Loucy (cell line): ENCODE results near the gene IL36B.

Experiments
- H2AFZ ChIP-seq: fragments of 200-600 bp; sonication (generic); 2 replicates; pipeline ENCODE4 v1.6.0; 2016; ENCODE audit warnings: antibody characterized with exemption, mild to moderate bottlenecking, low read length, moderate library complexity
- H3F3A ChIP-seq: fragments of 200-600 bp; 2 replicates; pipeline ENCODE4 v1.6.0; 2016; ENCODE audit warnings: antibody characterized with exemption, low read depth, mild to moderate bottlenecking
- H3K27me3 ChIP-seq: fragments of 200-600 bp; sonication (generic); 2 replicates; pipeline ENCODE4 v1.6.1; 2014; ENCODE audit warnings: low read length, mild to moderate bottlenecking; ENCODE audit not compliant: insufficient read depth, poor library complexity, severe bottlenecking
- H3K36me3 ChIP-seq: fragments of 200-600 bp; sonication (generic); 2 replicates; pipeline ENCODE4 v1.6.1; 2016; ENCODE audit warnings: low read length; ENCODE audit not compliant: insufficient read depth
- H3K4me1 ChIP-seq: fragments of 200-600 bp; sonication (generic); 2 replicates; pipeline ENCODE4 v1.5.1; 2014; ENCODE audit warnings: low read length, mild to moderate bottlenecking; ENCODE audit not compliant: insufficient read depth, poor library complexity, severe bottlenecking
- H3K4me2 ChIP-seq: fragments of 200-600 bp; sonication (generic); 2 replicates; pipeline ENCODE4 v1.6.0; 2014; ENCODE audit warnings: antibody characterized with exemption, low read length, low read depth, mild to moderate bottlenecking; ENCODE audit not compliant: poor library complexity, severe bottlenecking
- H3K4me3 ChIP-seq: fragments of 200-600 bp; sonication (generic); 2 replicates; pipeline ENCODE4 v1.5.1; 2014; ENCODE audit warnings: low read length, mild to moderate bottlenecking, mixed read lengths; ENCODE audit not compliant: poor library complexity, severe bottlenecking
- H3K79me2 ChIP-seq: fragments of 200-600 bp; sonication (generic); 2 replicates; pipeline ENCODE4 v1.6.1; 2014; ENCODE audit warnings: low read length; ENCODE audit not compliant: insufficient read depth
- H3K9ac ChIP-seq: fragments of 200-600 bp; sonication (generic); 2 replicates; pipeline ENCODE4 v1.6.0; 2014; ENCODE audit warnings: mild to moderate bottlenecking, low read depth, low read length, moderate library complexity; ENCODE audit not compliant: poor library complexity, severe bottlenecking
- H3K9me2 ChIP-seq: fragments of 200-600 bp; sonication (generic); replicated peaks from 2 replicates; pipeline ENCODE4 v1.6.1; 2016; ENCODE audit warnings: low read depth, low read length, mixed read lengths
- H3K9me3 ChIP-seq: fragments of 200-600 bp; sonication (generic); 2 replicates; pipeline ENCODE4 v1.6.1; 2014; ENCODE audit warnings: mild to moderate bottlenecking, antibody characterized with exemption, low read length, low read depth; ENCODE audit not compliant: insufficient read depth
- H4K20me1 ChIP-seq: fragments of 200-600 bp; sonication (generic); 2 replicates; pipeline ENCODE4 v1.6.0; 2014; ENCODE audit warnings: antibody characterized with exemption, low read length, mild to moderate bottlenecking; ENCODE audit not compliant: insufficient read depth, poor library complexity, severe bottlenecking
- EZH2phosphoT487 ChIP-seq: fragments of 200-600 bp; IDR thresholded peaks from 2 replicates; pipeline ENCODE4 v1.6.1; 2018; ENCODE audit warnings: antibody characterized with exemption, mild to moderate bottlenecking, moderate library complexity, borderline replicate concordance
- TF ChIP-seq, protein P1 (sequence below): fragments of 200-600 bp; sonication (generic); conservative IDR thresholded peaks from 2 replicates; pipeline ENCODE4 v1.5.1; 2014; ENCODE audit warnings: mild to moderate bottlenecking, antibody characterized with exemption, low read length

The IL36B gene

DNA sequence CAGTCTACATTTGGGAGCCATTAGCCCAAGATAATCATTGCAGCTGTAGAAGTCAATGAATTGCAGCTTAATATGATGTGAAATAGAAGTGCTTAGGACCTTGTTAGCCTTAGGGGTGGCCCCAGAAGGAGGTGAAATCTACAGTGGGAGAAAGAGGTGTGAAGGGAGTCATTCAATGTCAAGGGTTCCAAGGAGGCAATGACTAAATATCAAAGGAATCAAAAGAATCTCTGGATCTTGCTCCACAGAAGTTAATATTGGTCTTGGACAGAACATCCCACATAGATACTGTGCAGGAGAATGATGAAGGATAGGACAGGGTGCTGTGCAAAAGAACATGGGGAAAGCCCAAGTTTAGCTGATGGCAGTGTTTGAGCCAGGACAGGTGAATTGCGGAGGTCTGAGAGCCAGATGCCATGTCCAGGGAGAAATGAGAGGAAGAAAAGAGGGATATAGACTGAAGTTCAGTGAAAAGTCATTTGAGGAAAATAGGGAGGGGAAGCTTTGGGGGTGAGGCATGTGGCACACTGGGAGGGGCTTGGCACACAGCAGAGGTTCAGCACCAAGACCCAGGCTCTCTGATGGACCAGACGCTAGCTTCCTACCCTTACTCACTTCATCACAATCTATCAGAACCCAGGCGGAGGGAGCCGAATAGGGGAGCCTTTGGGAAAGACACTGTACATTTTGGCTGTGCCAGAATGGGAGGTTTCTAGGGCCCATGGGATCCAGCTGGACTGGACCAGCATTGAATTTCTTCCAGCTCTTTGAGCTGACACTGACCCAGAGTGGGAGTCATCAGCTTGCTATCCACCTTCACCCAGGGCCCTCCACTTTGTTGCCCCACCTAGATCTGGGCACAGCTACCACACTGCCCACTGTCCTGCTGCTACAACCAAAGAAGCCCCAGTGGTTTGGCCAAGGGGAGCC, 17.3 kb upstream of the IL36B start:
- H3K79me2 ChIP-seq: no peaks in the 10 kb centered on the region
- no peak overlapping the region for H3K9ac ChIP-seq

DNA sequence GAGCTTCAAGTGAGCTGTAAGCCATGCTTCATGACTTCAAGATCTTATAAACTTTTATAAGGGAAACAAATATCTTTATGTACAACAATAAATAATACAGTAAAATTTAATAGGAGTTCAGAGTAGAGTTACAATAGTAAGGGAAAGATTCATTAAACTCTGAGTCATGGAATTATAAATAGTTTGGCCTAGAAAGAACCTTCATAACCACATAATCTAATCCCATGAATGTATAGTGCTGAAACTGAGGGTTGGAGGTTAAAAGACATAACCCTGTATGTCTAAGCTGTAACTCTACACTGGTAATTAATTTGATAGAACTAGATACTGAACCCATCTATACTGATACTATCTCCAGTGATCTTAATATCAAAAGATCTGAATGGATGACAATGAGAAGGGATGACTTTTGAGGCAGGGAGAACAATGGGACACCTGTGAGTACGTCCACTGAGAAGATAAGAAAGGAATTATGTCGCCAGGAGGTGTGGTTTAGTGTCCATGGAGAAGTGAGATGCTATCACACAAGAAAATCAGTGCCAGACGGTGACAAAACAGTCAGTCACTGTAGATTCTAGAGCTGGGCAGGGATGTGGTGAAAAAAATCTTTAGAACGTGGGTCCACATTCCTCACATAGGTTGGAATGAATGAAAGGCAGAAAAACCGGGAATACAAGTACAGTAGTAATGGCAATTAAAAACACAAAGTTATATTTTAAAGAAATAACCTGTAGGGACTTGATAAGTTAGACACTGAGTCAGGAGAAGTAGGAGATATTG, 16.2 kb upstream of the IL36B start:
- no peak overlapping the region for H2AFZ ChIP-seq

More for the DNA sequence above, 17.3 kb upstream of the IL36B start:
- no peak overlapping the region for H3K4me2 ChIP-seq
- no peaks in the 10 kb centered on the region for H3K27me3 ChIP-seq
- H3K9me3 ChIP-seq: no peaks in the 10 kb centered on the region
- no peaks in the 10 kb centered on the region for H4K20me1 ChIP-seq
- H2AFZ ChIP-seq: no peak overlapping the region
- H3K4me1 ChIP-seq: no peaks in the 10 kb centered on the region
- H3K4me3 ChIP-seq: no peak overlapping the region
- no peaks in the 10 kb centered on the region for H3K9me2 ChIP-seq
- H3F3A ChIP-seq: no peaks in the 10 kb centered on the region
- H3K36me3 ChIP-seq: no peaks in the 10 kb centered on the region
- no peak for TF ChIP-seq EZH2phosphoT487

DNA sequence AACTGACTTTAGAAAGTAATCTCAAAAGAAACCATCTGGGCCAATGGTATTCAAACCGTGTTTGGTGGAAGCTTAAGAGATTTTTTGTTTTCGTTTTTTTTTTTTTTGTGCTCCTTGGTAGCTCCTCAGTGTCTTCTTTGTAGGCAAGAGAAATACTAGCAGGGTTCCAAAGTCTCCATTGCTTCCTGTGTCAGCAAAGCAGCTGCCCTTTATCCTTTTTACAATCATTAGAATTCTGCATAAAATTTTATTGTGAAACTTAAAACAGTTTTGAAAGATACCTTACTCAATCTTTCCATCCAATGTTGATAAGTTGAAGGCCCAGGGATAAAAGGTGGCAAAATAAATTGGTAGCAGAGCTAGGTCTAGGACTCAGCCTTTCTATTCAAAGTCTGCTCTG, 15.6 kb upstream of the IL36B start:
- H3K4me3 ChIP-seq: no peak overlapping the region
- no peaks in the 10 kb centered on the region for H3F3A ChIP-seq
- H3K36me3 ChIP-seq: no peaks in the 10 kb centered on the region
- no peak overlapping the region for H2AFZ ChIP-seq
- no peak overlapping the region for H3K9ac ChIP-seq
- no peak overlapping the region for H3K4me2 ChIP-seq
- no peaks in the 10 kb centered on the region for H3K27me3 ChIP-seq
- H3K9me3 ChIP-seq: no peaks in the 10 kb centered on the region
- no peaks in the 10 kb centered on the region for H4K20me1 ChIP-seq
- no peak for TF ChIP-seq EZH2phosphoT487
- TF ChIP-seq, protein P1, sequence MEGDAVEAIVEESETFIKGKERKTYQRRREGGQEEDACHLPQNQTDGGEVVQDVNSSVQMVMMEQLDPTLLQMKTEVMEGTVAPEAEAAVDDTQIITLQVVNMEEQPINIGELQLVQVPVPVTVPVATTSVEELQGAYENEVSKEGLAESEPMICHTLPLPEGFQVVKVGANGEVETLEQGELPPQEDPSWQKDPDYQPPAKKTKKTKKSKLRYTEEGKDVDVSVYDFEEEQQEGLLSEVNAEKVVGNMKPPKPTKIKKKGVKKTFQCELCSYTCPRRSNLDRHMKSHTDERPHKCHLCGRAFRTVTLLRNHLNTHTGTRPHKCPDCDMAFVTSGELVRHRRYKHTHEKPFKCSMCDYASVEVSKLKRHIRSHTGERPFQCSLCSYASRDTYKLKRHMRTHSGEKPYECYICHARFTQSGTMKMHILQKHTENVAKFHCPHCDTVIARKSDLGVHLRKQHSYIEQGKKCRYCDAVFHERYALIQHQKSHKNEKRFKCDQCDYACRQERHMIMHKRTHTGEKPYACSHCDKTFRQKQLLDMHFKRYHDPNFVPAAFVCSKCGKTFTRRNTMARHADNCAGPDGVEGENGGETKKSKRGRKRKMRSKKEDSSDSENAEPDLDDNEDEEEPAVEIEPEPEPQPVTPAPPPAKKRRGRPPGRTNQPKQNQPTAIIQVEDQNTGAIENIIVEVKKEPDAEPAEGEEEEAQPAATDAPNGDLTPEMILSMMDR: no peak
- H3K9me2 ChIP-seq: no peaks in the 10 kb centered on the region
- no peaks in the 10 kb centered on the region for H3K4me1 ChIP-seq
- H3K79me2 ChIP-seq: no peaks in the 10 kb centered on the region

More for the DNA sequence above, 16.2 kb upstream of the IL36B start:
- Histone ChIP-seq H4K20me1 (no peaks in the 10 kb centered on the region), H3K4me2 (no peak overlapping the region), H3K9me3 (no peaks in the 10 kb centered on the region), H3F3A (no peaks in the 10 kb centered on the region), H3K4me1 (no peaks in the 10 kb centered on the region), H3K9me2 (no peaks in the 10 kb centered on the region), H3K79me2 (no peaks in the 10 kb centered on the region), H3K4me3 (no peak overlapping the region), H3K9ac (no peak overlapping the region), H3K27me3 (no peaks in the 10 kb centered on the region), H3K36me3 (no peaks in the 10 kb centered on the region)
- TF ChIP-seq, protein P1: no peak
- no peak for TF ChIP-seq EZH2phosphoT487
